T-helper 9 cell (primary cell): Measurements from ENCODE around the gene SUPT20H.

ENCODE experiments used
- DNase-seq: peaks from one replicate; pipeline ENCODE4 v3.0.0-alpha.2; 2020
- total RNA-seq, 2 donors: gene quantifications; one replicate each; lab custom pipeline; 2026; lab: John Stamatoyannopoulos, UW

The SUPT20H gene
- 50.4 to 67.4 reads per million in 2 donors for total RNA-seq

DNA sequence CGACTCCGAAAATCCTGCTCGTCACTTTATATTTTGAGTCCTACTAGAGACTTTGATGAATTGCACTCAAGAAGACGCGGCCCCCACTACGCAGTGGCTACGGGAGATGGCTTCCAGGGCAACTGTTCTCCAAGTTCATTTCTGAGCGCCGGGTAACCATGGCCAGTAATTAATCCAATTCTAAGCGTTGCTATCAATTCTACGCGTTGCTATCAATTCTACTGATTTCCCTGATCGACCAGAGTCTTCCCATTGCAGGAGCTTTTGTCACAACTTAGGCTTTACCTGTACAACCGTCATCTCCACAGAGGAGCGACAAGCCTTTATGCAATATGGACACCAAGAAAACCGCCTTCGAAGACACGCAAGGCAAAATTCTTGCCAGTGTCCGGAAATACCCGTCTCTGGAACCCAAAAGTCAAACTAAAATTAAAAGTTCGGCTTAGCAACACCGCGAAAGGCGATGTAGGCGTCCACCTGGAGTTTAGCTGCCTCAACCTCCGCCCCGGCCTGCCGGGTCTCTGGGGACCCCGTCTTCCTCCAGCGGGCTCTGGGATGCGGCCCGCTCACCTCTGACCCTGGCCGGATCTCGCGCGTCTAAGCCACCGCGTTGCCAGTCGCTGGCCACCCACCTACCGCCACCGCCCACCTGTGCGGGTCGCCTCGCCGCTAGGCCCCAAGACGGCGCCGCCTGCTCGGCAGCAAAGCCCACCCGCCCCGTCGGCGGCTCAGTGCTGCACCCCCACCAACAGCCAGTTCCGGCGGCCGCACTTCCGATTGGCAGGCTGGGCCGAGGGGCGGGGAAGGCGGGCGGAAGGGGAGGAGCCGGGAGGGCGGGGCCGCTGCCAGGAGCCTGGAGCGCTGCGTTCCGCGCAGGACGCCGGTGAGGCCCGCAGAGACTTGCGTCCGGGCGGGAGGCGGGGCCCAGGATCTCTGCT lies at the start of gene SUPT20H:
TSS of gene SUPT20H (minus strand) at position 779 of the 938 bp plus-strand sequence. CDS start 8,198 bp downstream, outside the sequence.
- DNase-seq = peak; percentile 94

DNA sequence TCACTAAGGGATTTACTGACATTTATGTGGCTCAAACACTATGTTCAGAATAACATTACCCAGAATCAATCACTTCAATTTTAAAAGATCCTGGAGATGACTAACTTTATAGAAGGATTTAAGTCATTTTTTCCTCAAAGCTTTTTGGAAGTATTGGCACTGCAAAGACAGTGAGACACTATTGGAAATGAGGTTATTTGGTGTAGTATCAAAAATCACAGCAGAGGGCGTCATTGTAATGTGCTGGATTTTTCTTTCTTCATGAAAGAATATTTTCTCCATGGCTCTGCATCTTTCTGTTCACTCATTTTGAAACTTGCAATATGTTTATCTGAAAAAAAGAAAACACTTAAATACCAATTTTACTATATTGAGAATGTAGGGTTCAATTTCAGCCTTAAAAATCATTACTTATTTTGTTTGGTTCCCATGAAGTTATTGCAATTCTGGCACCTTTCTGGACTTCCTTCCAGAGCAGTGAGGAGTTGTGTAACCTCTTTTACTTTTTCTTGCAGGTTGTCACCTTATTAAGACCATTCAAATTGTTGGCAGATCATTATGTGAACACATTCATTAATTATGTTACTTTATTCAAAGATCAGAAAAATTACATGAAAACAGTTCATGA lies 49.7 kb upstream of the SUPT20H start:
- no peak for DNase-seq

DNA sequence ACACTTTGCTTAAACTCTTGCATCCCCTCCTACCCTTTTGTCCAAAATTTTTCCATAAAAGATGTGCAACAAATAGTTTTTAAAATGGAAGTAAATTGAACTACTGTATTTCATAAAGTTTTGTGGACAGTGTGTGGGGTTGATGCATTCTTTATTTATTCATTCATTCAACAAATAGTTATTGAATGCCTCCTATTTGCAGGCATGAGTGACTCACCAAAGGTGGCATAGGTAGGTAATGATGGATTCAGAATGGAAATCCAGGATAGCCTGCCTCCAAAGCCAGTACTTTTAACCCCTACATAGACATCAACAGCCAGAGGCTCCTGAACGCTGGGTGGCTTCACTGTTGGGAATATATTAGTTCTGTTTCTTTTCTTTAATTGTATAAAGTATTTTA lies 48.4 kb upstream of the SUPT20H start:
- DNase-seq = no peak

DNA sequence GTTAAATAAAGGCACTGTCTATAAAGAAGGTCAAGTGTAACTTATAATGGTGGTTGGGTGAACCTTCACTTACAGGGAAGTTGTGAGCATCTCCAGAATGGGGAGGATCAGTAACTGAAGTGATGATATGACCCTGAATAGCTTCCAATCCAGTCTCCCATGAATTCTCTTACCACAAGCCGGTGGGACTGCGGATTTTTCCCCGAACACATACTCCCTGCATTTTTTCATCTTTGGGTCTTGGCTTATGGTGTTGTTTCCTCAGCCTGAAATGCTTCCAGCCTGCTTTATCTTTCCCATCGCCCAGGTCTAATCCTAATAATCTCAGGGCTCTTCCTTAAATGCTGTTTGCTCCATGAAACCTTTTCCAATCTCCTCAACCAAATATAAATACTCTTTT lies 48.0 kb upstream of the SUPT20H start:
- DNase-seq = no peak

DNA sequence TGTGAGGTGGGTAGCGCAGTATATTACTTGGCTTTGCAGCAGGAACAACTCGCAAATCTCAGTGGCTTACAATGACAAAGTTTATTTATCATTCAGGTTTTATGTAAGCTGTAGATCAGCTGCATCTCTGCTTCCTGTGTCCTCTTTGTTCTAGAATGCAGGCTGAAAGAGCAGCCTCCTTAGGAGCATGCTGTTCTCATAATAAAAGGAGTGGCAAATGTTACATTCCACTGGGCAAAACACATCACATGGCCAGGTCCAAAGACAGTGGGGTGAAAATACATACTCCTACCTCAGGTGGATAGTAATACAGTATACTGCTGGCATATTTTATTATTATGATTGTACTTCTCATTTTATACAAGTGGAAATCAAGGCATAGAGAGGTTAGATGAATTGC lies 47.2 kb upstream of the SUPT20H start:
- no peak for DNase-seq

DNA sequence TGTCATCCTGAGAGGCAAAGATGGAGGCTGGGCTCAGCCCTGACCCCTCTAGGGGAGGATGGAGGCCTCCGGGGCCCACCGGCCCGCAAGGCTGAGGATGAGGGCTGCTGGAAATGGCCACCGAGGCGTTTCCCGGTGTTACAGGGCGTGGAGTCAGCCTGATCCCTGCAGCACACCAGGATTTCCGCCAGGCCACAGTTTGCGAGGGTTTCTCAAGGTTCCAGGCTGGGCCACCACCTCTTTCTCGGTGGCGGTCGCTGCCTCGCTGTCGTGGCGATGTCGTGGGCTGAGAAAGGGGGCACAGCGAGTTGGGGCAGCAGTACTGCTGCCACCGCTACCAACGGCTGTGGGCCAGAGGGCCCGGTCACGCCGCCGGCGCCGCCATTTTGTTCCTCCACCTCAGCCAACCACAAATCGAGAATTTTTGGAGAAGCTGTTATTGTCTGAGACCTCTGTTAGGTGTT lies 45.8 kb upstream of the SUPT20H start, which contains the start of gene CSNK1A1L:
TSS of gene CSNK1A1L (minus strand) at position 414 of the 464 bp plus-strand sequence. CDS start at position 6, 408 bp downstream.
- DNase-seq = no peak

DNA sequence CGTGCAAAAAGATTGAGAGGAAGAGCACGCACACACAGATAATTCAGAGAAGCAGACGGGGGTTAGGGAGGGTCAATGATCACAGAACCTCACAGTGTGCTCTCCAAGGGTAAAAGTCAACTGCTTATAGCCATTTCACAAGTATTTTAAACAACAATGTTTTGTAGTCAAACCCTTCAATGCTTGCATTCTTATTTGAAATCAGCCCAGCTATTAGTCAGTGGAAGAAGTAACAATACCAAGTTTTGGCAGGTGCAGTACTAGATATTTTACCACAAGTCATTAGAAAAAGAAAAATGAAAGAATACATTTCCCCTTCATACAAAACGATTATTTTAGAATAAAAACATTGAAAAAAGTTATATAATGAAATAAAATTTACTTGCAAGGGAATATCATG lies 43.4 kb upstream of the SUPT20H start:
- DNase-seq = no peak

DNA sequence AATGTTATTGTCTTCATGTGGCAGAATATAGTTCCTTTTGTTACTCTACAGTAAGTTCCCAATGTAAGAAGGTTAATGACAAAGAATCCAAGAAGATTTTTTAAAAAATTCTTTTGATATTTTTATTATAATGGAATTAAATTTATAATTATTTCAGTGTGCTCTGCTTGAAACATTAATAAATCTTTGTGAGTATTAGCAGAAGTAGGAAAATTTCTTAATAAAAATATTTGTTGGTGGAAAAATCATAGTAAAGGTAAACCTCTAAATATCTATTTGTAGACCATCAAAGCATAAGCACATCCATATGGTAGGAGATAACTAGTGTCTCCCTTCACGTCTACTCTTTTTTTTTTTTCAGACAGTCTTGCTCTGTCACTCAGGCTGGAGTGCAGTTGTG lies 41.7 kb upstream of the SUPT20H start:
- DNase-seq = no peak

DNA sequence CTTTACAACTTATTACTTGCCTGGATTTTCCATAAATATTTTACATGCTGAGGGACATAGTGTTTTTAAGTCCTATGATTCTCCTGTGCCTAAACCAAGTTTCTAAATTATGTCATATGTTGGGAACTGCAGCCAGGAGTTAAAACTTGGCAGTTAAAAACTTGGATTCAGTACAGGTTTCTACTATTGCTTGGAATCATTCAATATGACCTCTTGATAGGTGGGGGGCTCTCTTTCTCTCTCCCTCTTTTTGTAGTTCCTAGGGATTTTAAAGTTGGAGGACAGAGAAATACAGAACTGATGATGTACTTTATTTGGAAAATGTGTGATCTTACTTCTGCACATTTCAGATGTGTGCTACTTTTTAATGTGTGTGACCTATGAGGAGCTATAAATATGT lies 41.2 kb upstream of the SUPT20H start:
- DNase-seq = no peak

DNA sequence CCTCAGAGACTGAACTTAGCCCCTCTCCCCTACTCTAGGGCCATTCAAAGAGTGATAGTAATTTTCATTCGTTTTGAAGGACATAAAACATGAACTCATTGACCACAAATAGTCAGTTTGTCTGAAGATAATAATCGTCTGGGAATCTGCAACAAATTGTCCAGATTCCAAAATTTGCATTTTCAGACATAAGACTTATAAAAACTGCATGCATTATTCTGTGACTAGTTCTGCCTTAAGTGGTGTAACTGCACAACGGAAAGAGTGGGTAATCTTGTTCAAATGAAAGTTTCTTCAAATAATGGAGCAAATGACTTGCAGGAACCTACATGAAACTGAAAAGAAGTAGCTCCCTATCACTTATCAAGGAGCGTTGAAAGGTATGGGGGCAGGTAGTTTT lies 37.6 kb upstream of the SUPT20H start:
- no peak for DNase-seq

DNA sequence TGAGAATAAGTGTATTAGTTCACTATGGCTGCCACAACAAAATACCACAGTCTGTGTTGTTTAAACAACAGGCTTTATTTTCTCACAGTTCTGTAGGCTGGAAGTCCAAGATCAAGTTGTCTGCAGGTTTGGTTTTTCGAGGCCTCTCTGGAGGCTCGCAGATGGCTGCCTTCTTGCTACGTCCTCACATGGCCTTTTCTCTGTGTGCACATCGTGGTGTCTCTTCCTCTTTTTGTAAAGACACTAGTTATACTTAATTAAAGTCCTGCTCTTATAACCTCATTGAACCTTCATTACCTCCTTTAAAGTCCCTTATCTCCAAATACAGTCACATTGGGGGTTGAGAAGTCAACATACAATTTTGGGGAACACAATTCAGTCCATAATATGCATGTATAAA lies 35.4 kb upstream of the SUPT20H start:
- DNase-seq = no peak

DNA sequence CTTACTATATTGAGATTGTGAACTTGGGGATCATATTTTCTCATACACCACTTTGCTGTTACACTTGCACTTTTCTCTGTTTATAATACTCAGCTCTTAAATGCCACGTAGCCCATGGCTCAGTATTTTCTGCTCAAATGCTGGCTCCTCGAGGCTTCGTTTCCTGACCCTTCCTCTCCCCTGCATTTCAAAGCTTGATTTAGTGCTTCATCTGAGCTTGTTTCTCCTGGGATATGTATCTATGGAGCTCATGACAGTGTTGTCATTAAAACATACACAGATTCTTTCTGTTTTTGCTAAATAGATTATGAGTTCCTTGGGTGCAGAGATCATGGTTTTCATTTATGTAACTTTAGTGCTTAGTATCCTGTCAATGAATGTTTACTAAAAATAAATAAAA lies 34.6 kb upstream of the SUPT20H start:
- DNase-seq = no peak

DNA sequence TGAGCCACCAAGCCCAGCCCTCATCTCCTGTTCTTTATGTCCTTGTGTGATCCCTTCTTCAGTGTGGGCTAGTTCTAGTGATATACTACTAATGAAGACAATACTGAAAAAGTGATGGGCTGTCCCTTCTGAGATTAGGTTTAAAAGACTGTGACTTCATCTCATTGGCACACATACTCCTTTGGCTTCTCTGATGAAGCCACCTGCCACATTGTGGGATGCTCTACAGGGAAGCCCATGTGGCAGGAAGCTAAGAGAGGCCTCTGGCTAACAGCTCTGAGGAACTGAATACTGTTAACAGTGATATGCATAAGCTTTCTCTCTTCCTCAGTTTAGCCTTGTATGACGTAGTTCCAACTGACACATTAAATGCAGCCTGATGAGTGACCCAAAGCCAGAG lies 32.3 kb upstream of the SUPT20H start:
- no peak for DNase-seq

DNA sequence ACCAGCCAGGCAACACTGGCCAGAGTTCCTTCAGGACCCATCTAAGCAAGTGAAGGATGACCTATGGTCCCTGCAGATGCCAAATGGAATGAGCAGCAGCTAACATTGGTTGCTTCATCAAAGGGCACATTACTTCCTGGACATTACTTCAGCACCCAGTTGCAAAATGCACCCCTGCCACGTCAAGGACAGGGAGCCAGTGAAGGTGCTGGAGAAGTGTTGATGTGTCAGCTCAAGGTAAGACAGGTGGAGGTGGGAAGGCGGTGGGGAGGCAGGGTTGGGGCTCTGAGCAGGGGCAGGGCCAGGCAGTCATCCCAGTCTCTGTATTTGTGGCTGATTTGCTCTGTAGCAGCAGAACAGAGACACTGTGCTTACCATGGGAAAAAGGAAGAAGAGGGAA lies 31.4 kb upstream of the SUPT20H start:
- DNase-seq = no peak

DNA sequence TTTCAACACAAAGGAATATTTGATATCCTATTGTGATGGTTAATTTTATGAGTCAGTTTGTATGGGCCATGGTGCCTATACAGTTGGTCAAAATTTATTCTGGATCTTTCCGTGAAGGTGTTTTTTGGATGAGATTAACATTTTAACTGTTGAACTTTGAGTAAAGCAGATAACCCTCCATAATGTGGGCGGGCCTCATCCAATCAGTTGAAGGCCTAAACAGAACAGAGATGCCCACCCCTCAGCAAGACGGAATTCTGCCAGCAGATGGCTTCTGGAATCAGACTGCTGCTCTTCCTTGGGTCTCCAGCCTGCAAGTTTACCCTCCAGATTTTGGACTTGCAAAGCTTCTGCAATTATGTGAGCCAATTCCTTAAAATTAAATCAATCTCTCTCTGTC lies 30.0 kb upstream of the SUPT20H start:
- no peak for DNase-seq

DNA sequence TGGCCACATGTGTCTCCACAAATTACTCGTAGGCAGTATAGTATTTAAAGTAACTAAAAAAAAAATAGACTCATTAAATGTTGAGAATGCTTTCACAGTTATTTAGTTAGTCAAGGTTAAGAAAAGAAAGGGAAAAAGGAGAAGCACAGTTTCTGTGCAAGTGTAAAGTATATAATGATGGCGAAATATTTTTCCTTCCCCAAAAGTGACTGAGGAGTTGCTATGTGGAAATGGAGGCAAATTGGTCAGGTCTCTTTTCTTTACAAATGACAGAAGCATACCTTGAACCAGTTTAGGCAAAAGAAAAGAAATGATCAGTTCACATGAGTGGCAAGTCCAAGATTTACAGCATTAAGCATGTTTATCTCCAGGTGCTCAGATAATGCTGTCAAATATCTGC lies 28.0 kb upstream of the SUPT20H start:
- DNase-seq = no peak

DNA sequence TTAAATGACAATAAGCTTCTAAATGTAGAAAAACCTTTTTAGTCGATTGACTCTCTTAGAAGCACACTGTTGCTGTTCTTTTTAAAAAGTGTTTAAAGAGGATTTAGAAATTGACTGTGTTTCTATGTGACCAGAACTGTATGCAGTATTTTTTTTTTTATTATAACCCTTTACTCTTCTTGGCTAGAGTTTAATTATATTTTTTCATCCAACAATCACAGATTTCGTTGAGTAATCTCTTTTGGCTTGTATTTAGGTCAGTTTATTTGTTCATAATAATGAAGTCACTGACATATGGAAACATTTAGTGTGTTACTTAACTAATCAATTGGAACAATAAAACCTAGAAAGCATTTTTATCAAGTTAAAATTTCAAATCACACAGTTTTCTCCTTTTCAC lies 26.1 kb upstream of the SUPT20H start:
- DNase-seq = no peak

DNA sequence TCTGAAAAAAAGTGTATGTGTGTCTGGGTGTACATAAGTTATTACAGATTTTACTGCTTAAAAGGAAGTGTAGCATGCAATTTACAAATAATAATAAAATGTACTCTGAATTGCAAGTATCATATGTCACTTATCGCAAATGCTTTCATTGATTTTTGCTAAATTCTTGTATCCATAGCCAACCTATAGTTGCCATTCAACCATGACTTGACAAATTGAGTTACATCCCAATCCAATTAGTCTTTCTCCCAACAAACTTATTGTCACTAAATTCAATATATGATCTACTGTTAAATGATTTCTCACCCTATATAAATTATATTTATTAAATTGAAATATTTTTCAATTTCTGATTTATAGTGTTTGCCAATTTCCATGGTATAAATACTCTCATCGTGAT lies 17.3 kb upstream of the SUPT20H start:
- no peak for DNase-seq

DNA sequence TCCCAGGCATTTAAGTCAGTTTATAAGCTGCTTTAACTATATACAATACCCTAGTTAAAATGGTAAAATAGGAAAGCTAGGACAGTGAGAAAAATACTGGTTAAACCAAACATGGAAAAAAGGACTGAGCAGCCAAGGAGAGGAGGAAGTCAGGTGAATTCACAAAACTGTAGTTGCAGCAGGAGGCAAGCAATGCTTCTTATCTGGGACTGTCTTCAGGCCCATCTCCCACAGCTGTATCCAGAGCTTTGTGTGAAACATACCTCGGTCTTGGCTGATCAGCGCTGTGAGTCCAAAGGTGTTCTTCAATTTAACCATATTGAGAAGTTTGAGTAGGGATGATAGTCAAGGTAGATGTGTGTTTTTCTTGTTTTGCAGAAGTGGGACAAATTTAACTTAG lies 15.7 kb upstream of the SUPT20H start:
- DNase-seq = no peak

DNA sequence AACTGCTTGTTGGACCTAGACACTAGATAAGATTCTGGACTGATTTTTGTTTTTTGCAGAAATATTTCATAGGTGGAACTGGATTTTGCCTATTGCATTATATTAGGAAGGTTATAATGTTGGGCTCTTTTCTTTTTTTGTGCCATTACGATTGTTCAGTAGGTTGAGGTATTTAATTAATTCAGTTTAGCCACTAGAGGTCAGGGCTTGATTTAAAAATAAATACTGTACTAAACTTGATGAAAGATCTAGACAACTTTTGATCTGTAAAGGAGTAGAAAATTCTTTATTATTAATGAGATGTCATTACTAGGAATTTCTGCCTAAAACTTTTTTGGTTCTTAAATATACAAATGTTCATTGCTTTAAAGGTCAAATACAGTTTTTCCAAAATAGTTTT lies 15.2 kb upstream of the SUPT20H start:
- DNase-seq = no peak

DNA sequence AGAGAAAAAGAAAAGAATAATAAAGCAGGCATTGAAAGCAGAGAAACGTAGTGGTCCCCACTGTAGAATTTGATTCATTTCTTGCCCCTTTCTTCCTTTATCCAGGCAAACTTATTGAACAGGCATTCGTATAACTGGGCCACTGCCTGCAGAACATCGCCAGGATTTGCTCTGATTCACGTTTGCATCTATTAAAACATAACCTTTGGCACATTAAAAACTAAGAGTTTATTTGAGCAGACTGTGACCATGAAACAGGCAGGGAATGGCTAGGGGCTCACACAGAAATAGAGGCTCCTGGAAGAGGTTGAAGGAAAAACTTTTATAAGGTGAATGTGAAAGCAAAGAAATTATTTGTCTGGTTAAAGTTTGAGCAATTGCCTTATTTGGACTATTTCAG lies 12.5 kb upstream of the SUPT20H start:
- DNase-seq = no peak

DNA sequence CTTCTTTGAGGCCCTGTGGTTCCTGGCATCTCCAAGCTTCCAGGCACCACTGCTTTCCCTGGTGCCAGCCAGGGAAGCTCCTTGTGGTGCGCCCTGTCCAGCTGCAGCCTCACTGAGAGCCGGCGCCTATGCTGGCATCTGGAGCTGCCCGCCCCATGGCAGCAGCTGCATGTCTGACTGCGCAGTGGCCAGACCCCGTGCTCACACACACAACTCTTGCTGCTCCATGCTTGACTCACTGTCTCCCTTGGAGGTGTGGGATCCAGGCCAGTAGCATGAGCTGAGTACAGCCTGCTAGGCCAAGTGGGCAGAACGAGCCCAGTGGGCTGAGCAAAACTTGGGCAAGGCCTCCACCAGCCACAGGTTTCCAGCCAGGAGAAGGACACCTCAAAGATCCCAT lies 11.5 kb upstream of the SUPT20H start:
- no peak for DNase-seq

DNA sequence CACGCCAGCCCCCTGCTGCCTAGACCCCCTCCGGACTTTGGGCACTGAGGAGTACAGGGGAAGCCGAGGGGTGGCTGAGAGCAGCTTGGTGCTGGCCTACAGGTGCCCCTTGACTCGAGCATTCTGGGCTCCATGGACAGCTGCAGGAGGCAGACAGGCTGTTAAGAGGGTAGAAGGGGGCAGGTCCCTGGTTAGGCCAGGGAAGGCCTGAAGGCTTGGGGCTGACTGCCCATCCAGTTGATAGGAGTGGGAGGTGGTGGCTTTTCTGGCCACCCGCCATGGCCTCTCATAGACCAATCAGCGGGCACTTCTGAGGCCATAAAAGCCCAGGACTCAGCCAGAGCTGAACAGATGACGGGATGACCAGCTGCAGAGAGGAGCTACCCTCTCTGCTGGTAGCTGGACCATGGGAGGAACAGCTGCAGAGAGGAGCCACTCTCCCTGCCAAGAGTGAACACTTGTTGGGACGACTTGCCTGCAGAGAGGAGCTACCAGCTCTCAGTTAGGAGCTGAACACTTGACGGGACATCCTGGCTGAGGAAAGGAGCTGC lies 10.7 kb upstream of the SUPT20H start:
- no peak for DNase-seq

DNA sequence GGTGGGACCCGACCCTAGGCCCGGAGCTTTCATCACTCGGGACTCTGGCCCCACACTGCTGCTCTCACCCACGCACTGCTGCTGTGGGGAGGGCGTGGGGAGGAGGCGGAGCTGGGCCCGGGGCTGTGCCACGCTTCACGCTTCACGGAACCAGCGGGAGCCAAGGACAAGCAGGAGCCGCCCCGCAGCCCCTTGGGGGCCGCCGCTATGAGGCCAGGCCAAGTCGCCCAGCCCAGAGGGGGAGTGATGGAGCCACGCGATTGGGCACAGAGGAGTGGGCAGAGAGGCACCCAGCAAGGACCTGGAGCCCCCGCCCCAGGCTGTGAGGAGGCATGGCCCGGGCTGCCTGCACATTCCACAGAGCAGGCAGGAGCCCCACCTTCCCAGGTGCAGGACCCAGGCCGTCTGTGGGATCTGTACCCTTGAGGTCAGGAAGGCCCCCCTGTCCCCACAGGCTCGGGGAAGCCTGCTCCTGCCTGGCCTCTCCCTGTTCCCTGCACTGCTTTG lies 10.2 kb upstream of the SUPT20H start:
- DNase-seq = no peak
